Activated effector memory CD4-positive, alpha-beta T cell treated with anti-CD3 and anti-CD28 coated beads, Interleukin-2, amount 50 U/mL, for 16 hours (primary cell): ENCODE measurements around the gene TMCC1.
"Not testable (repeated sequence)": the region's sequence is repeated elsewhere in the genome, so short reads cannot be mapped to it uniquely, and the experiment has no call there.

Source experiments
- DNase-seq: peaks from one replicate; pipeline ENCODE4 v3.0.0-alpha.2; 2020

Gene TMCC1

DNA sequence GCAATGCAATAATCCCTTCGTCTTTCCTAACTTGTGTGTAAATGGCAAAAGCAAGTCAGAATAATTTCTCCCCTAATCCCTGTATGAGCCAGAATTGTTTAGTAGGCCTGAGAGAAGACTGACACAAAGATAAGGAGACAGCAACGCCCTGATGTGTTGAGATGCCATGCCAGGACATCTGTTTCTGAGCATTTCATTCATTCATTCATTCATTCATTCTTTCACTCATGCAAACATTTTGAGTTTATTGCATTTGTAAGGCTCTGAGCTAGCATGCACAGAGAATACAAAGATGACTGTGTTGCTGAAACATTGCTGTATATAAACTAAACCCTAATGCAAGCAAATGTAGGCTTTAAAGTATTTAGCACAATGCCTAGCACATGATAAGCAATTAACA, 127.4 kb downstream of the TMCC1 start:
- no peak for DNase-seq

DNA sequence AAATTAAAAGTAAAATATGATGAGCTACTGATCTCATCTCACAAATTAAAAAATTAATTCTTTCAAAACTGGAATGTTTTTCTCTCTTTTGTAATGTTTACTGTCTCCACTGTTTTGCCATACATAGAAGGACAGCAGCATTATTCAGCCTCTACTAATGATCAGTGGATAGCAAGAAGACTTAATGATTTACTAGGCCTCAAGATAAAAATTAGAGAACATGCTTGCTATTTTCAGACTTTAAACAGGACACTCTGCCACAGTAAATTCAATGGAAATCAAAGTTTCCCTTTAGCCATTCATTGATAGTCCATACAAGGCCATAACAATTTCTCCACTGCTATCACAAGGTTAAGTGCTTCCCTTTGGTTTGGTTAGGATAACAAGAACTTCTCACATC, 129.4 kb downstream of the TMCC1 start:
- DNase-seq, result no peak

DNA sequence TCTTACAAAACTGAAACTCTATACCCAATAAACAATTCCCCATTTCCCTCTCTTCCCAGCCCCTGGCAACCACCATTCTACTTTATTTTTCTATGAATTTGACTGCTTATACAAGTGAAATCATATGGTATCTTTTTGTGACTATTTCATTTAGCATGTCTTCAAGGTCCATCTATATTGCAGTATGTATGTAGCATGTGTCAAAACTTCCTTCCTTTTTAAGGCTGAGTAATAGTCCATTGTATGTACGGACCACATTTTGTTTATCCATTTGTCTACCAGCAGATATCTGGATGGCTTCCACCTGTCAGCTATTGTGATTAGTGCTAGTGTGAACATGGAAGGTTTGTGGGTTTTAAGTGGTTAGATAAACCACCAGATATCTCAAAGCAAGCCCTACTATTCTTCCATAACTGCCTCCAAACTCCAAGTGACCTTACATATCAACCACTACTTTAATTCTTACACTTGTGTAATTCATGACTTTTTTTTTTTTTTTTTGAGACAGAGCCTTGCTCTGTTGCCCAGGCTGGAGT, 134.7 kb downstream of the TMCC1 start:
- no peak for DNase-seq

DNA sequence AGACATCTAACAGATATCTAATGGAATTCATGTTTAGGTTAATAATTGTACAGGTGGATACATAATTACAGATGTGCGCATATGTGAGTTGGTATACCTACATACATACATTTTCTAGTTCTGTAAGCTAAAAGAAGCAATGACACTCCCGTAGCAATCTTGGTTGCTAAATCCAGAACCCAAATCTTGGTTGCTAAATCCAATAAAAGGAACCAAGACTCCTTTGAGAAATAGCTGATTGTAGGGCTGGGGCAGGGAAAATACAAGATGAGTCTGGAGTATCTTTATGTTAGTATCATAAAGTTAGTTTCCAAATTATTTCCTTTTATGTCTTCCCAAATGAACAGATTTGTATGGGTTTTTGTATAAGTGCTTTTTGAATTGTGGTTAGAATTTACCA, 135.2 kb downstream of the TMCC1 start:
- no peak for DNase-seq

DNA sequence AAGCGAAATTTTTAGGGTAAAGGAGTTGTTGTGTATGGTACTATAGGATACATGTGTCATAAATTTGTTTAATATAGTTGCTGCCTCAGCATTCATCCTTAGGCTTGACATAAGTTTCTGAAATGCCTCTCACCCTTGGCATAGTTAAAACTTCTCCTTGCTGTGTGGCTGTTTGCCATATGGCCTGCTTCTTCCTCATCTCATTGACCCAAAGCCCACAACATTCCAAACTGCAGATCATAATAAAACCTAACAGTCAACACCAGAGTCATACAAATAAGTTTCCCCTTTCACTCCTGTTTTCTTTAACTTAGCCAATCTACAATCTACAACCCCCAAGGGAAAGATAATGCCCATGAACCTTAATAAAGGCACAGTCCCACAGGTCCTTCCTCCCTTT, 136.6 kb downstream of the TMCC1 start:
- DNase-seq, result no peak

DNA sequence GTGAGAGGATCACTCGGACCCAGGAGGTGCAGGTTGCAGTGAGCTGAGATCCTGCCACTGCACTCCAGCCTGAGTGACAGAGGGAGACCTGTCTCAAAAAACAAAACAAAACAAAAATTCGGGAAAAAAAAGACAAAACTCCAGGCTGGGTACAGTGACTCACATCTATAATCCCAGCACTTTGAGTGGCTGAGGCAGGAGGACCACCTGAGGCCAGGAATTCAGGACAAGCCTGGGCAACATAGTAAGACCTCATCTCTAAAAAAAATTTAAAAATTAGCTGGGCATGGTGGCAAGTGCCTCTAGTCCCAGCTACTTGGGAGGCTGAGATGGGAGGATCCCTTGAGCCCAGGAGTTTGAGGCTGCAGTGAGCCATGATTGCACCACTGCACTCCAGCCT, 142.4 kb downstream of the TMCC1 start:
- not testable (repeated sequence) for DNase-seq

DNA sequence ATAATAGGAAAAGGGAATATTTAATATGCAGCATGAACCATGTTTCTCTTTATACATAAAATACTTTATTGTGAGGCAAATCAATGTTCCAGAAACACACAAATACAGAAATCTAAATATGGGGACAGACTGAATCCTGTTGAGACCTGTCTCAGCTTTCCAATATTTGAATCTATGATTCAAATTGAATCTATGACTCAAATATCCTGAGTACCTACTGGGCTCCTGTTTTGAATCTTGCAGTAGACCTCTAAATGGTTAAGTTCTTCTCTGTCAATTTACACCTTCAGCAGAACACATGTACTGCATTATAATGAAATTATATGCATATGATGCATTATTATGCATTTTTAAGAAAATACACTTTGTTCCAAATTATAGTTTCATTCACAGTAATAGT, 143.8 kb downstream of the TMCC1 start:
- DNase-seq, result no peak

DNA sequence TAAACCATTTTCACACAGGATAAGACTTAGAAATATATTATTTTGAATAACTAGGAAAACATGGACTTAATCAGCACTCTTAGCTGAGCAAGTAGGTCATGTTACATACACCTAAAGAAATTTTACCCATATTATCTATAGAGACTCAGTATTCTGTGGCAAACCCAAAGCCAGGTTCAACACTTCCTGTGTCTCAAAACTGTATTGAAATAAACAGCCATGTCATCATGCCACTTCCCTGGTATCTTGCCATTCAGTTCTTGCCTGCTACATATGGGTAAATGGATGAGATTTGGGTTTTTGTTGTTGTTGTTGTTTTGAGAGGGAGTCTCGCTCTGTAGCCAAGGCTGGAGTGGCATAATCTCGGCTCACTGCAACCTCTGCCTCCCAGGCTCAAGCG, 145.5 kb downstream of the TMCC1 start:
- DNase-seq, result no peak

DNA sequence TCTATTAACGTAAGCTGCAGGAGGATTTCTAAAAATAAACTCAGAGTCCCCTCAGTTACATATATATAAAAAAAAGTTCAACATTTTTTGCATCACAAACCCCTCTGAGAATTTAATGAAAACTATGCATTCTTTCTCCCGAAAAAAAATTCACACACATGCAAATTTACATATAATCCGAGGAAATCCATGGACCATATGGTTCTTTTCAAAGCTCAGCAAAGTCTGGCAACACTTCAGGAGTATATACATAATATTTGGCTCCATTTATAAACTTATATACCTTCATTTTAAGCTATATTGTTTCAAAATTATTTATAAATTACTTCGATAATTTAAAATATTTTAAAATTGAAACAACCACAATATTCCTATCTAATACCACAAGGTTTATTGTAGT, 146.4 kb downstream of the TMCC1 start:
- no peak for DNase-seq

DNA sequence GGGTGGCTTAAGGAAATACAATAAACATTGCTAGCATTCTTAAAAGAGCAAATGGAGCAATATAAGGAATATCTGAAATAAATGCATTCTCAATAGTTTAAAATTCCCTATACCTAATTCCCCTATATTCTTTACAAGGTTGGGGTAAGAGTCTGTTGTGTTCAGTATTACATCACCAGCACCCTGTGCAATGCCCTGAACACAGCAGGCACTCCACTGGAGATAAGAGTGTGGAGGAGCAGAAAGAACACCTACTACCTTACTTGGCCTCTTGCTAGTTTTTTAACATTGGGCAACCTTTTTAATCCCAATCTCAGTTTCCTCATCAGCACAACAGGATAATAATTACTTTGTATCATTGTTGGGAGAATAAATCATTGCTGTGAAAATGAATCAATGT, 146.9 kb downstream of the TMCC1 start:
- no peak for DNase-seq

DNA sequence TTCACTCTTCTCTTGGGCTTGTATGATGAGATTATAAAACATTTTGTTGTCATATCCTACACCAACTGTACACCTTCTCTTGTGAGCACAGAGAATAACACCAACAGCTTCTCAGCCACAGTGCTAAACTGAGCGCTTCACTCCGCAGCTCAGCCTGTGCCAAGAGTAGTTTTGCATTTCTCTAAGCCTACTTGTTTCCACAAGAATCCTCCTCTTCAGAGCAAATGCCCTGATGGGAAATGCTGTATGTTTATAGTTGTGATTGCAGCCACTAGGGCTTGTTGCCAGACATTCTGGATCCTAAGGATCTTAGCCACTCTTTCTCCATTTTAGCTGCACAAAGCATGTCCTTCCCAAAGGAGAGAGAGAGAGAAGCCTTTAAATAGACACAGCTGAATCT, 148.3 kb downstream of the TMCC1 start:
- no peak for DNase-seq

DNA sequence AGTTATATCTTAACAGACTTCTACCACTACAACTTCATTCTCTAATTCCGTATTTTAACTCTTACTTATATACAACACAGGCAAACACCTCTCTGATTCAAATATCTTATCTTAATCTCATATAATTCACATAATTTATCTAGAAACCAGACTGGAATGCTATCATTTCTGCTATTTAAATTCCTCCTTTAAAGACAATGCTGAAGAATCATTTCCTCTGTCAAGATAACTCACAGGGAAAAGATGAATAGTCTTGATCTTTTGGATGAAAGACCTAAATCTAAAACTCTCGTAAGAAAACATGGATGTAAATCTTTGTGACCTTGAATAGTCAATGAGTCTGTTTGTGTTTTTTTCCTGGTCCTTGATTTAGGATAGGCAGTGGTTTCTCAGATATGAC, 151.7 kb downstream of the TMCC1 start:
- no peak for DNase-seq

DNA sequence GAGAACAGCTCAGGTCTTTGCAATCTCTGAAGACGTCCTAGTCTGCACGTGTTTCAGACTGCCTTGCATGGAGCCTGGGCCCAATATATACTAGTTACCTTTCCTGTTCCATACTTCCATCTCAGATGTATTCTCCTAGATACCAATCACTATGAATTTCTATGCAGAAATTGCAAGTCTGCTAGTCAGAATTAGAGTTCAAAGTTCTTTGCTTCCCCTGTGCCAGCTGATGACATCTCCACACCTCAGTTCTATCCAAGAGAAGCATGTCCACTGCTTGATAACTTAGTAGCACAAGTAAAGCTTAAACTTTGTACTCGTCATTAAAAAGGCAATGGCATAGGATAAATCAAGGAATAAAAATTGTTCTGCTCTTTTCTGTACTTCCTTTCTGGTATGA, 153.4 kb downstream of the TMCC1 start:
- no peak for DNase-seq

DNA sequence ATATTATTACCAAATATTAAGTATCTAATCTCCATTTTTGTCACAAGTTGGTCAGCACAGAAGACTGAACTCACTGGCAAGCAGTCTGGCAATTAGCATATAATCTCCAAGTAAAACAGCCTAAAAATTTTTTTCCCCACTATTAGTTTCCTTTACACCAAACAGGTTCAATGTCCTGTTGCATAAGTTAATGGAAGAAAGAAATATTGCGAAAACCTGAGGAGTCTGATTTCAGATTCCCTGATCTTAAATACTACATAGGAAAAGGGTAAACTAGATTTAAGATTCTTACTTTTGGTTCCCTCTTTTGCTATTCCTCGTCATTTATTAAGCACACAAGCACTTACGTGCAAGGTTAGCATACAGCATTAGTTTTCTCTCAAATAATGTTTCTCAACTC, 153.9 kb downstream of the TMCC1 start:
- no peak for DNase-seq

DNA sequence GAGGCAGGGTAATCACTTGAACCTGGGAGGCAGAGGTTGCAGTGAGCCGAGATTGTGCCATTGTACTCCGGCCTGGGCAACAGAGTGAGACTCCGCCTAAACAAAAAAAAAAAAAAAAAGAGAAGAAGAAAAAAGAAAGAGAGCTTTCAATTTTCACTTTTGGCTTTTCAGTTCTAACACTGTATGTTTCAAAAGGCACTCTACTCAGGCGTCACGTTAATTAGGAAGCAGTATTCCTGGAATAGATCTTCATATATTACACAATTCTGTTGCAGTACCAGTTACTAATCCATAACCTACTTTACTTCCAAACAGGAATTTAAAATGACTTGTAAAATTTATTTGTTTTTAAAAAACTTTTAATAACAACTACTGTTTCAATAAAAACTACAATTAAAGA, 155.3 kb downstream of the TMCC1 start:
- no peak for DNase-seq

DNA sequence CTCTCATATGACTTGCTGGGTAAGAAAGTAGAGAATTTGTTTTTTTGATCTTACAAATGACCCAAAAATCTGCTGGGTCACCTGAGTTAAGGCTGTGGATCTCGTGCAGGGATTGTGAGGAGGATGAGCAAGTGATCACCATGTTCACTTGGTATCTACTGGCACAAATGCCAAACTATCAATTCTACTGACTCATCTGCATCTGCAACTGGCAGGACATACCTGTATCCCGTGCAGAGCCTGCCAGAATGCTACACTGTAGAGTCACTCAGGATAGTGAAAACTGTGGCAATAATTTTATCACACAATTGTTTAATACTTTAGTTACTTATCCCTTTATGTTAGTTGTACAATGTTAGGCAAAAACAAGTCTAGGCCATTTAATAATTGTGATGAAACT, 157.4 kb downstream of the TMCC1 start:
- DNase-seq, result no peak

DNA sequence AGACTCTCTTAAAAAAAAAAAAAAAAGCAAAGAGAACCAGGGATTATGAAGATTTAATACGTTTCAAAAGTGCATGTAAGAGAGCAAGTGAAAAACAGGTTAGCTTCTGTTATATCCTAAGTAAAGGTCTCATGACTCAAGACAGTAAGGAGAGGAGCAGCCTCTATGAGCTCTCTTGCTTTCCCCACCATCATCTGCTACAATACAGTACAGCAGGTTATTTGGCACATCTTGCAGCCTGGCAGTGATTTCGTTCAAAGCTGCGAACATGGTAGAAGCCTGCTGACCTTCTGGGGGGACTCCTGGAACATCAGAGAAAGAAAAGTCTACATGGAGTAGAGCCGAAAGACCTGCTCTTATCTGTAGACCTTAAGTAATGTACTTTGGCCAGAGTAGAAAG, 157.9 kb downstream of the TMCC1 start:
- DNase-seq, result no peak

DNA sequence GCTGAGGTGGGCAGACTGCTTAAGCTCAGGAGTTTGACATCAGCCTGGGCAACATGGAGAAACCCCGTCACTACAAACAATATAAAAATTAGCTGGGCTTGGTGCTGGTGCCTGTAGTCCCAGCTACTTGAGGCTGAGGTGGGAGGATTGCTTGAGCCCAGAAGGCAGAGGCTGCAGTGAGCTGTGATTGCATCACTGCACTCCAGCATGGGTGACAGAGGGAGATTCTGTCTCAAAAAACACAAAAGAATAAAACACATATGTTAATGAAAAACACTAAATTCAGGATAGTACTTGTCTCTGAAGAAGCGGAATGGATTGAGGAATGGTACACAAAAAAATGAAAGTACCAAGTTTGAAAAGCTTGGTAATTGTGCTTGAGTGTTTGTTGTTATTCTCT, 159.1 kb downstream of the TMCC1 start:
- DNase-seq, result no peak

DNA sequence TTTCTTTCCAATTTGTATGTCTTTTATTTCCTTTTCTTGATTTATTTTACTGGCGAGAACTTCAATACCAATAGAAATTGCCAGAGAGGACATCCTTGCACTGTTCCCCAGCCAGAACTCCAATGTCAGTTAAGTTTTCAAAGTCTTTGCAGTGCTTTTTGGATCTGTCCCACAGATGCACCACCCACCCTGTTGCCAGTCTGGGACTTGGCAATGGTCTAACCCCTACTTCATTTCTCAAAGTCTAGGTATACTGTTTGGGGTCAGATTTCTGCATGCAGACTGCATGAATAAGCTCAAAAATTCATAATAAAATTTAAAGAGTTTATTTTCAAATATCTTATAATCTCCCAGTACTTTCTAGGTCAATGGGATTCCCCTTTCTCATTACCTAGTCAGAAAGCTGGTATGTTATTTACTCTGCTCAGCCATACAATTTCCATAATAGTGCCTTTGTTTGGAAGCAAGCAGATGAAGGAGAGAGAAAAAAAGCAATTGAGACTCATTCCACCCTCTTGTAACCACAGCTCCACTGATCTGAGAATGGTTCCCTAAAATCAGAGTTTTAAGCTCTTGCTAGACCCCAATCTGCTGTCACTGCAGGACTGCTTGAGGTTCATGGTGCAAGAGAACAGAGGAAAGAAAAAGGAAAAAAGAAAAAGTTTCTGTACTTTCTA, 161.2 kb downstream of the TMCC1 start:
- DNase-seq, result no peak

DNA sequence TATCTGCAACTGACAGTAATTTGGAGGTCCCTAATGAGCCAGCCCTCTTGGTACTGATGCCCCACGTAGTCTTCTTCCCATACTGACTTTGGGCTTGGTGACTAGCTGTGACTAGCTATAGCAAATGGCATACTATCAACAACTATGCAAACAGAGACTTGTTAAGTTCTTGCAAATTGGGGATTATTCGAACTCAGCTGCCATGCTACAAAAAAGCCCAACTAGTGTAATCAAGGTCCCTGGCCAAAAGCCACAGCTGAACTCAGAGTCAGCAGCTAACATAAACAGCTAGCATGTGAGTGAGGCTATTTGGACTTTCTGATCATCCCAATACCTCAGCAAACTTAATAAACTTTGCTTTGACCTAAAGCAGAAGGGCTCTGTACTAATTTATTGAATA, 165.8 kb downstream of the TMCC1 start:
- no peak for DNase-seq

DNA sequence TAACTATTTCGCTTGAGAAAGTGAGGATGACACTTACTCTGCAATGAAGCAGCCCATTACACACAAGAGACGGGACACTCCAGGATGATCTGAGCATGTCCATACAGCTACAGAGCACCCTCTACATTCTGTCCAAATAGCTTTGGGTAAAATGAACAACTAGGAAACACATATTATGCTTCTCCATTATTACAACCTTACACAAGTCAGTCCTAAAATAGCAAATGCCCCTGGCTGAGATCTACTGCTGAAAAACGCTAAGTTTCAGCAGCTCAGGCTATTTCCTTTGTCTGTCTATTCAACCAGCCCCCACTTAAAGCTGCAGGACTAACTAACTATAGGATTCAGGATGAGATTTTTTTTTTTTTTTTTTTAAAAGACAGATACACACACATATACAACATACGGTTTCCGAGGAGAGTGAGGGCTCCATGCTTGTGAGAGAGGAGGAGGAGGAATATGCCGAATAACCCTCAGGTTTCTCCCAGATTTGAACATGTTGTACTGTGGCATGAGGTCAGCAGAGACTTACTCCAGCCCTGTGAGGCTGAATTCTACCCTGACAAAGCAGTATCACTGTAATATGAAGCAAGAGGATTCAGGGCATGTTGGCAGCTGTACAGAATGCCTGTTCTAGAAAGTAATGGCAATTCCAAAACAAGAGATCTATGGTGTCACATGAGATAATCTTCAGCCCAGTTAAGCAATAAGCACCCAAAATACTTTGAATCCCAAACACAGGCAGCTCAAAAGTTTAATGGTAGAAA, 169.8 kb downstream of the TMCC1 start:
- no peak for DNase-seq

DNA sequence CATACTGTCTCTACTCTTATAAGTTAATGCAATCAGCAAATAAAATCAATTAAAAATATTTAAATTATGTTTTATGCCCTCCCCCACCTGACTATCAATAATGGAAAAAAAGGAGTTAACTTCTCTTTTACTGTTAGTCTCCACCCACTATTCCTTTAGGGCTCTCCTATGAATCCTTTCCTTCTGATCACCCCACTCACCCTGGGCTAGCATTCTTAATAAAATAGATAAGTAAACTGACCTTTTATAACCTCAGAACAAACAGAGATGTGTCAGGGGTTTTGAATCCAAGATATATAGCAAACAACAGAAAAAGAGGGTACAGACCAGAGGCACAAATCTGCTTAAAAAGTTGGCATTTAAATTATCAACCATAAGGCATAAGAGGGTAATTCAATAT, 171.0 kb downstream of the TMCC1 start:
- DNase-seq, result no peak

DNA sequence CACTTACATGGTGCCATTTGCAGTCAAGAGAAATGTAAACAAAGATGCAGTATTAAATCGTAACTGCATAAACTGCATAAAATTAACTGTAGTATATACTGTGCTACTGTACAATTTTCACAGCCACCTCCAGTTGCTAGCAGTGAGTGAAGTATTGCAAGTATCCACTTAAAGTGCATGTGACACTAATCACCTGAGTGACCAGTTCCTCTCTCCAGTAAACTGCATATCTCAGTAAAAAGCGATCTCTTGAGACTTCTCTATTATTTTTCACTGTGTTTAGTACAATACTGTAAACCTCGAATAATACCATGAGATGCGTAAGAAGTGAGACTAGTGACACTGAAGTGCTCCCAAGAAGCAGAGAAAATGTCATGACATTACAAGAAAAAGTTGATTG, 175.3 kb downstream of the TMCC1 start:
- no peak for DNase-seq

DNA sequence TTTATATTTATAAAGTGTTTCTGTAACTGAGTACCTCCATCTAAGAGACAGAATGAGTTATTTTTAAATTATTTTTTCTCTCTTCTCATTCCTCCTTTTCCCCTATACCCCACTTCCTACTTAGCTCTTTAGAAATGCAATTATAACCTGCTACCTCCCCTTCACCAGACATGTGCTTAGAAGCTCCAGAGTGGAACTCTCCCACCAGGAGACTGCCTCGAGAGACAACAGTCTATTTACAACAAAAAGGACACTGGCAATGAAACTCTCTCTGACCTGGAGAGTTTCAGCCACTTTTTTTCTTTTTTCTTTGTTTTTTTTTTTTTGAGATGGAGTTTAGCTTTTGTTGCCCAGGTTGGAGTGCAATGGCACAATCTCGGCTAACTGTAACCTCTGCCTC, 177.7 kb downstream of the TMCC1 start:
- DNase-seq, result no peak
